KOPT-K1 (cell line): ENCODE measurements around the gene FOXP1.

Experiments used
- H3K27ac ChIP-seq: fragments of 200-600 bp; sonication (generic); 2 replicates; pipeline ENCODE4 v1.5.1; 2016; ENCODE audit warnings: antibody characterized with exemption, mild to moderate bottlenecking, low read depth, low read length; ENCODE audit not compliant: poor library complexity, severe bottlenecking
- H3K36me3 ChIP-seq: fragments of 200-600 bp; sonication (generic); 2 replicates; pipeline ENCODE4 v1.5.1; 2017; ENCODE audit warnings: antibody characterized with exemption, mild to moderate bottlenecking, low read length, moderate library complexity; ENCODE audit not compliant: insufficient read depth
- H3K9me3 ChIP-seq: fragments of 200-600 bp; sonication (generic); 2 replicates; pipeline ENCODE4 v1.5.1; 2017; ENCODE audit warnings: antibody characterized with exemption, low read length, mild to moderate bottlenecking; ENCODE audit not compliant: insufficient read depth, poor library complexity, severe bottlenecking

FOXP1 gene

DNA sequence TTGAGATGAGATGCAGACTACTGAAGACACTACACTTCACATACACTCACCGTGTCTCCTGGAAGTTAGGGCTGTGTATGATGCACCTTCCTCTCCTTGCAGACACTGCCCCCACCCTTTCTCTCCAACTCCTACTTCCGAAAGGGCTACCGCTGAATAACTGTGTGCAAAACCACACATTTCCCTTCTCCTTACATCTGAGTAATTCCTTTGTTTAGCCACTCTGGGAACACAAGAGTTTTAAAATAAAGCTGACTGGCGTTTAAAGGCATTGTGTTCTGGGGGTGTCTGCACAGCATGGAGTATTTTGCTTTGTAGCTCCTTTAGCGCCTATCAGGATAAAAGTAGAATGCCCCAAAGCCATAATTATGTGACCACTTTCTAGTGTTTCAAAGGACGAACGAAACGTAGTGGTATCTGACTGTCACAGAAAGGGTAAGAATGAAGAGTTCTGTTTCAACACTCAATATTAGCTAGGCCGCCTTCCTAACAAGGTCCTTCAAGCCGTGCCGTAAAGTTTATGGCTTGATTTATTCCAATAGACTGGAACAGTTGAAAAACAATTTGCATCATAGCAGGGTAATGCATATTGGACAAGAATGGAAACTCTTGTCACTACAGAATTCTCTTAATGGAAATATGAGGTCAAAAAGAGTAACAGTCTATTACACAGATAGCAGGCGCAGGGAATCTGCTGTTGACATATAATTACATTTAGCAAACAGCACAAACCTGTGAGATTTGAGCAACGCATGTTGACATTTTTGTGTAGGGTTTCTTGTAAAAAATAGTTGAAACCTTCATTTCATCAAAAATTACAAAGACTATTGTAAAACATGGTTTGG is 619.9 kb downstream of the FOXP1 start:
- H3K9me3 ChIP-seq: no peaks in the 10 kb centered on the region
- peaks cover 52% of the 10 kb centered on the region for H3K36me3 ChIP-seq
- no peak overlapping the region for H3K27ac ChIP-seq

DNA sequence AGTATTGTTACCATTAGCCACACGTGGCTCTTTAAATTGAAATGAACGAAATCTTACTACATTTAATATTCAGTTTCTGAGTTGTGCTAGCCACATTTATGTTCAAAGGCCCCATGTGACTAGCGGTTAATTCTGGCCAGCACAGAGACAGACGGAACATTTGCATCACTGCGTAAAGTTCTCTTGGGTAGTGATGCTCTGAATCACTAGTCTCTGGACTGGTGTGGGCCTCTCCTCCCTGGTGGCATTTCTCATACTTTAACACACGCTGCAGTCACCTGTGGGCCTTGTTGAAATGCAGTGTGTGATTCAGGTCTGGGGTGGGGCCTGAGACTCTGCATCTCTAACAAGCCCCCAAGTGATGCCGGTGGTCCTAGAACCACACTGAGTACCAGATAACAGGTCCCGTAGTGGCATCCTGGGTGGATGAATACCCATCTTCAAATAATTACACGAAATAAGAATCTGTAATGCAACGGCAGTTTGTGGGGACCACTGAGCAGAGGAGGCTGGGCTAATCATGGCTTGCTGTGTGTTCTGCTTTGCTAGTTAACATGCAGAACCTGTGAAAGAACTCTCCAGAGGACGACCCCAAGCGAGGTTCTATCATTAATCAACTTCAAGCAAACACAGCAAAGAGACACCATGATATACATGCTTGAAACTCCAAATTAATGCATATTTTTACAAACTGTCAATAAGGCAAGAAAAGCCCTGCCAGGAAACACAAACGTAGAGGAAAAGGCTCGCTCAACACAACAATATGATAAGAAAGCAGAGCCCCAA is 623.8 kb downstream of the FOXP1 start:
- peaks cover 40% of the 10 kb centered on the region for H3K36me3 ChIP-seq
- H3K9me3 ChIP-seq: no peaks in the 10 kb centered on the region
- no peak overlapping the region for H3K27ac ChIP-seq

DNA sequence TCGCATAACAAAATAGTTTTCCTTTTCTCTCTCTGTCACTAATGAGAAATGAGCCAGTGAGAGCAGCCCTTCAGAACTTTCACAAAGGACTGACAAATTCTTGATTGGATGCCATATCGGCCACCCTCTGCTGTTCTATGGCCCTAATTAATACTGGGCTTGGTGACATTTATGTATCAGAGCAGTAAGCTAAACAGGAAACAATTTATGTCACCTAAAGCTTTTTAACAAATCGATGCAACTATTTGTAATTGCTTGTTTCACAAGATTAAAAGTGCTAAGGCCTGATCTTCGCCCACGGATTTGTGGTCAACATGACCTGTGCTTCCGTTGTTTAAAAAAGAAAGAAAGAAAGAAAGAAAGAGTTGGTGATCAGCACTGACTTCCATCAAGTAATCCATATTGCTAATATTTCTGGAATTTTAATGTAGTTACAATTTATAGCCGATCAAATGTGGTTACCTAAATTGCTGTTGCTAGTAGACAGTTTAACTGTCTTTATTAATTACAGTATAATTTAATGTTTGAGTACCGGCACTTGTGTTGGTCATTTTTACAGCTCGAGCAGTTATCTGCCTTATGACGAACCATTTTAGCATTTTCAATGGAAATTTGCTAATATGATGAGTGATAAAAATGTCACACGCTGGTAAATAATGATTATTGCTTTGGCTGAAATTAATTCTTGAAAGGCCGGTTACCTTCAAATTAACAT is 631.3 kb downstream of the FOXP1 start:
- Histone ChIP-seq H3K36me3 (peaks cover 2% of the 10 kb centered on the region; the same call in 1 of the 2 replicates), H3K27ac (no peak overlapping the region), H3K9me3 (no peaks in the 10 kb centered on the region)

DNA sequence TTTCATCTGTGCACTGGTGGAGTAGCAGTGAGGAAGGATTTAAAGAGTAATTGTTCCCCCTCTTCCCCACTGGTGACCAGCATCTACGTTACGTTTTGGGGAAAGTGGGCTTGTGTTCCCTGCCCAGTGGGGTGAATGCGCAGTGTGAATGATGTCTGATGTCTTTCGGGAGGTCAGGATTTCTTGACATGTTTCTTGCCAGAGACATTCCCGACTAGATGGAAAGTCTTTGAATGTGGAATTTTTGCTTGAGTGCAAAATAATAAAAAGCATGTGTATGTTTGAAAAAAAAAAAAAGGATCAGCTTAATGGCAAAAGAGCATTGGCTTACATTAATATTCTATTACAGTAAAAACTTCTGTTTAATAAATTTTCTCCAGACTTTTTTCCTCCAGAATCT is 632.2 kb downstream of the FOXP1 start:
- H3K9me3 ChIP-seq: no peaks in the 10 kb centered on the region
- H3K36me3 ChIP-seq: no peaks in the 10 kb centered on the region
- H3K27ac ChIP-seq: no peak overlapping the region

DNA sequence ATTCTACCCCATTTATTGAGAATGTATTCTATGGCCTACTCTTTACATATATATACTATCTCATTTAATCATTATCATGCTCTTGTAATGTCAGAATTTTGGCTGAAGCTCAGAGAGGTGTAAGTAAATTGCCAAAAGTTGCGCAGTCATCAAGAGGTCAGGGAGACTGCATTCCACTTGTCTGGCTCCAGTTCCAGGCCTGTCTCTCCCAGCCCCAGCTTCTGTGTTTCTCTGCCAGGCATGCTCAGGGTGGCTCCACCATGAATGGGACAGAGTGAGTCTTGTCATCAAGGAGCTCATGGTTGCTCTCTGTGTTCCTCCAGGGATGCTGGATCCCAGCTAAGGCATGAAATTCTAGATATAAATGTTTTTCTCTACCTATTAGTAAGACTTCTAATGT is 635.9 kb downstream of the FOXP1 start:
- H3K9me3 ChIP-seq: no peaks in the 10 kb centered on the region
- H3K36me3 ChIP-seq: no peaks in the 10 kb centered on the region
- no peak overlapping the region for H3K27ac ChIP-seq

DNA sequence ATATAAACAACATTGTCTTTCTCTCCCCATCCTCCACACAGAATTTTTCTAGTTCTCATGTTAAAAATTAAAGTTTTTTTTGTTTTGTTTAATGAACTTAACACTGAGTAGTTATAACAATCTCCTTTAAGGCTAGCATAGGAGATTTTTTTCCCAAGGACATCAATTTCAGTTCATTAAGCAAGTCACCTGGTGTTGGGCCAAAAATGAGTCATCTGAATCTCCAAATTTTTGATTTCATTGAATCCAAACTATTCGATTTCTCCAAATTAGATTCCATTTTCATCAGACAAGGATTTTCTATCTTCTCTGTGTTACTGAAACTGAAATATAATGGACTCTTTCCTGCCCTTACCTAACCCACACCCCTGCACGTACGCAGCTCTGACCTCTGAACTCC is 639.6 kb downstream of the FOXP1 start:
- Histone ChIP-seq H3K9me3 (no peaks in the 10 kb centered on the region), H3K36me3 (no peaks in the 10 kb centered on the region), H3K27ac (no peak overlapping the region)

DNA sequence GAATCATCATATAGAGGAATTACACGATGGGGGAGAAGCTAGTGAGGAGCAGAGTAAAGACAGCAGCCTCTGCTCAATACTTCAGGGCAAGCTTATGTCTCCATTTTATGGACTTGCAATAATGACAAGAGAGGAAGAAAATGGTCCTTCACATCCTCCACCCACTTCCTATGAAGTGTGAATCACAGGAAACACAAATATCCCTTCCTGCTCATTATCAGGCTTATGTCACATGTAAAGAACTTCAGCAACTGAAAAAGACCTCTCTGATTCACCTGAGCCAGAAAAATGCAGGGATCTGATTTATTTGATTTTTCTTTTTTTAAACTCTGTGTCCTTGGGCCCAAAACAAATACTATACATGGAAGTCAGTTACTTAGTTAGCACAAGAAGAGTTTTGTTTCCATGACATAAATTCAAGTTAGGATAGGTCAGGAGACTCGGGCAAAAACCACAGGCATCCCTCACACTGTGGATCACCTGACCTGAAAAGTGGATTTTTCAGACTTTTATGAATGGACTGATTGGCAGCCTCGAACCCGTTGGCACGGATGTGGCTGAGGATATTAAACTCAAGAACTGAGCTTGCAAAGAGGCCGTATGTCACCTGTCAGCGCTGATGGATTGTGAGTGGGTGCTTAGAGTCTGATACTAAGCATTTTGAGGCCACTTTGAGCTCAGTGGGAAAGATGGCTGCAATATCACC is 650.3 kb downstream of the FOXP1 start:
- Histone ChIP-seq H3K27ac (no peak overlapping the region), H3K9me3 (no peaks in the 10 kb centered on the region), H3K36me3 (no peaks in the 10 kb centered on the region)

DNA sequence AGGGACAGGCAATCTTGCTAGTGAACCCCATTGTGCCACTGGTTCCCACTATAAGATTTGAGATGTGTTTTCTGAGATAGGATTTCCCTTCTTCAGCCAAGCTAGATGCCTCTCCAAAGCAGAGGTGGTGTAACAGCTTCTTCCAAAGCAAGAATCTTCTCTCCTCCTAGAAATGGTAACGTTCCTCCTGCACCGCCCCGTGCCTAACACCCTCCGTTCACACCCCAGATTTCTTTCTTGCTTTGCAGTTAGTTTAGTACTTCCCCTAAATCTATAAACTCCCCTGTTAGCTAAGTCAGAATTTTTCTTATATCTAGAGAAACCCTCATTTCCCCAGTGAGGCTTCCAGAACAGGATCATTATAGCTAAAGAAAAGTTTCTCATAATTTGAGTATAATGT is 653.5 kb downstream of the FOXP1 start:
- no peak overlapping the region for H3K27ac ChIP-seq
- no peaks in the 10 kb centered on the region for H3K9me3 ChIP-seq
- no peaks in the 10 kb centered on the region for H3K36me3 ChIP-seq

DNA sequence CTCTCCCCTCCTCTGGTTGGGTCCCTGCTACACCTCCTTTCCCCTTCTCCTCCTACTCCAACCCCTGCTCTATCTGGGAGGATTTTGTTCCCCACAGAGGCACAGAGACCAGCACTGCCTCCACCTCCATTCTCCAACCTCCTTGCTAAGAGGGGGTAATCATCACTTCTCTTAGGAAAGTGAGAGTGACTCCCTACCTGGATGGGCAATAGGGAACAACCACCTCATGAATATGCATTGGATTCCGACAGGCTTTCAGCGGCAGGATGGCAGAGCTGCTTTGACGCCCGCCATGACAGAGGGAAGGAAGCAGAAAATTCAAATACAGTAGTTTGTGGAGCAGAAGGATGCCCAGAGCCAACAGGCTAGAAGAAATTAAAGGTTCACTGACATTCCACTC is 656.3 kb downstream of the FOXP1 start:
- Histone ChIP-seq H3K27ac (no peak overlapping the region), H3K36me3 (no peaks in the 10 kb centered on the region), H3K9me3 (no peaks in the 10 kb centered on the region)

DNA sequence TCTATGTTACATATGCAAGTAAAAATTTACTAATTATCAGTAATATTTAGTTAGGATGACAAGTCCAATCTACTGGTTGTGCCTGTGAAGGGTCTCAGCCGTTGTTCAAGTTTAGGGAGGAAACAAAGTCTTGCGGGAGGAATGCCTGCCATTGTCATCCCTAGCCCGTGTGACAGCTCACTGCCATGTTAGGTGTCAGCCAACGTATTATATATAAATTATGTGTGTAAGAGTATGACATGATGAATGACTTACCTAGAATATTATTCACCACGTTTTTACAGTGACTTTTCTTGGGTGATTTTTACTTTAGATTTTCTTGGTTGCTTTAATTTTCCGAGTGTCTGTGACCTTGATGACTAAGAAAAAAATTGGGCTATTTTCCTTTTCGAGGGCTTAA is 656.7 kb downstream of the FOXP1 start:
- Histone ChIP-seq H3K27ac (no peak overlapping the region), H3K36me3 (no peaks in the 10 kb centered on the region), H3K9me3 (no peaks in the 10 kb centered on the region)

DNA sequence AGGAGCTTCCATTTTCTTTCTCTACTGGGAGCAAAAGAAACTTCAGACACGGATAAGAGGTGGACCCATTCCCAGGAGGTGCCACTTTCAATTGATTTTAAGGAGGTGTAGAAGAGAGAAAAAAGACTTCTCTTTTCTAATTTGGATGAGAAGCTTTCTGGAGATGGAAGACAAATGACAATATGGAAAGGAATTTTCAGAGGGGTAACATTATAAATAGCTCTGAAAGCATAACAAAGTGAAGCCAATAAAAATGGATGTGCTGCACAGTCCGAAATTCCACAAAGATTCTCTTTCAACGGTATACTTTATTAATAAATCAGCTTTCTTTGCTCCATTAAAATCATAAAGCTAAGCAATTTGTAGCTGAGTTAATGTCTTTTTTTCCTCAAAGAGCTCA is 663.9 kb downstream of the FOXP1 start:
- H3K9me3 ChIP-seq: peaks cover 4% of the 10 kb centered on the region
- no peaks in the 10 kb centered on the region for H3K36me3 ChIP-seq
- no peak overlapping the region for H3K27ac ChIP-seq

DNA sequence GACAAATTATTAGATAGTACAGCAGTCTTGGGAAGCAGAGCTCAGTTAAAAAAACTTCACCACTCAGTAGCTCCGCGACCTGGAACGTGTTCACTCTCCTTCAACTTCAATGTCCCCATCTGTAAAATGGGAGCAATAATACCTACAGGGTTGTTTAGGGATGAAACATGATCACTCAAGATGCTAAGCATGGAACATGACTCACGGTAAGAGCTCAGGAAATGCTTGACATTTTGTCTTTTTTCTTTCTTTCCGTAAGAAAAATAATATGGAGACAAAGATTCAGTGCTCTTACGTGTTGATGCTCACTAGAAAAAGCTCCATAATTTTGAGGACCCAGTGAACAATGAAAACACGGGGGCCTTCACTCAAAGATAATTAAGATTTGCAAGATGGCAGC is 664.4 kb downstream of the FOXP1 start:
- no peaks in the 10 kb centered on the region for H3K36me3 ChIP-seq
- H3K27ac ChIP-seq: no peak overlapping the region
- H3K9me3 ChIP-seq: peaks cover 4% of the 10 kb centered on the region

DNA sequence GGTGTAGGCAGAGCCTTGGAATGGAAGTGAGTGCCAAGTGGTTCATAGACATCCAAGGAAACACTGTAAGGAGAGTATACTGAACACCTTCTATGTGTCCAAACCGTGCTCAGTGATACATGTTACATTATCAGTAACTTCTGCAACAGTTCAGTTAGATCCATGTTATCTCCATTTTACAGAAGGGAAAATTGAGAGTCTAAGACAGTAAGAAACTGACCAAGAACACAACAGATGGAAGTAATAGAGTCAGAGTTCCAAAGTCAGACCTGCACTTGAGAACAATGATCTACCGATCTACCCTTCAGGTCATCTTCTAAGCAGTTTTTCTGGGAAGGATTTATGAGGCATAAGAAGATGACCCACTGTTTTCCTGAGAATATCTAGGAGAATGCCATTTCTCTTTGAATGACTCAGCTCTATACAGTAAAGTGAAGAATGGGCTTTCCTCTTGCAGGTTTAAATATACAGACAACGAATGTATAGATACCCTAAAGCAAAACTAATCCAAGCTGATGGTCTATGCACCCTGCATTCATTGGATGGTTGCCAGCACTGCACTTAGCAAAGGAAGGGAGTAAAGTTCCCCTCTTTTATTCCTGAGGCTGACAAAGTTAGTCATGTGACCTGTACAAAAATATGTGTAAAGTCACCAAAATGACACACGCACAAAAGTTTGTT is 667.0 kb downstream of the FOXP1 start:
- Histone ChIP-seq H3K36me3 (no peaks in the 10 kb centered on the region), H3K27ac (no peak overlapping the region)

DNA sequence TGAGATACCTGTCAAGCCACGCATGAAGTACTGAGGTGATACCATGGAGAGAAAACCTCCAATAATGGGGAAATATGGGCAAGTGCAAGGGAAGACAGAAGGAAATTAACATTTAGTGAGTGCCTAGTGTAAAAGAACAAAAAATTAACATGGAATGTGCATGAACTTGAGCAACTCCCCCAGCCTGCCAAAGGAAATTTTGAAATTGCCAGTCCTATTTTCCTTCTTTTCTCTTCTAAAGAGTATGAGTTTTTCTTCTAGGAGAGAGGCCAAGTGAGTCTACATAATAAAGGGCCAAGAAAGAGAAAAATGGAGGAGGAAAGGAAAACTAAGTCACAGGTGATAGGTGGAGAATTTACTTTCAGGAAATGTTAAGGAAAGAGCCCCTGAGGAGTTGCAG is 668.7 kb downstream of the FOXP1 start:
- no peaks in the 10 kb centered on the region for H3K36me3 ChIP-seq
- H3K27ac ChIP-seq: no peak overlapping the region
- peaks cover 4% of the 10 kb centered on the region for H3K9me3 ChIP-seq

More for the DNA sequence above, 667.0 kb downstream of the FOXP1 start:
- H3K9me3 ChIP-seq: peaks cover 4% of the 10 kb centered on the region
